HCT116 (cell line): ENCODE results near the gene CCDC195. TPM values are rescaled to one million over a fixed set of nuclear protein-coding genes. Genes with fewer than 3 reads are reported as not detected.

Source experiments
- ATAC-seq: fragments of 200-7000 bp; cut with Tn5 transposase; 2 replicates; pipeline ENCODE4 v1.9.1; 2020; ENCODE audit warnings: mild to moderate bottlenecking, moderate library complexity
- BruUV-seq: library from RNA; stranded (reverse); fragments of 400-500 nt; replicated peaks from 2 replicates; lab custom pipeline; 2021; lab: Mats Ljungman, UMichigan
- CTCF ChIA-PET: fragments of 300-600 bp; sonication (Branson Sonifier 250); formaldehyde crosslinking; loops from one replicate; lab custom pipeline; 2021; ENCODE audit warnings: antibody characterized with exemption; lab: Charles Lee
- POLR2A ChIA-PET: fragments of 300-600, 350-600 bp; sonication (Branson Sonifier 250); formaldehyde crosslinking; loops from one replicate; lab custom pipeline; 2021; ENCODE audit warnings: antibody characterized with exemption; lab: Charles Lee
- RAD21 ChIA-PET, 2 experiments: fragments of 300-600 bp; sonication (Branson Sonifier 250); formaldehyde crosslinking; loops; one replicate each; lab custom pipeline; 2023; ENCODE audit warnings: low total read pairs in 2 of 2; ENCODE audit not compliant: uncharacterized antibody in 2 of 2, unreplicated experiment in 2 of 2, low non-redundant PET in 1 of 2; lab: Charles Lee
- DNase-seq: peaks from one replicate; pipeline ENCODE4 v3.0.0-alpha.2; 2010; ENCODE audit warnings: low read depth, low spot score
- H2AFZ ChIP-seq: fragments of 200-600 bp; shearing (Covaris generic), sonication (generic); 2 replicates; pipeline ENCODE4 v1.6.1; 2017; ENCODE audit warnings: low read depth, mixed run types, mixed read lengths, antibody characterized with exemption, low read length; ENCODE audit not compliant: poor library complexity, severe bottlenecking
- H3K27ac ChIP-seq: 2 replicates; pipeline ENCODE4 v1.5.1; 2012; ENCODE audit warnings: low read depth, low read length
- H3K27me3 ChIP-seq: fragments of 200-600 bp; sonication (generic); 2 replicates; pipeline ENCODE4 v1.6.1; 2016; ENCODE audit warnings: mixed run types, low read length, mixed read lengths; ENCODE audit not compliant: insufficient read depth
- H3K36me3 ChIP-seq, 2 experiments: fragments of 200-500 bp in 1 of 2; fragments of 200-600 bp in 1 of 2; sonication (Bioruptor generic) in 1 of 2; sonication (generic) in 1 of 2; 2 replicates each; pipeline versions ENCODE4 v1.5.1 to v1.6.1; 2014 to 2016; ENCODE audit warnings: low read length in 2 of 2, inconsistent platforms in 1 of 2, mixed read lengths in 1 of 2, mixed run types in 1 of 2; ENCODE audit not compliant: insufficient read depth in 2 of 2, control insufficient read depth in 1 of 2
- H3K4me1 ChIP-seq, 2 experiments: fragments of 200-600 bp in 1 of 2; sonication (generic) in 1 of 2; 2 replicates each; pipeline versions ENCODE4 v1.5.1 to v1.6.1; 2012 to 2017; ENCODE audit warnings: low read length in 2 of 2, inconsistent platforms in 1 of 2, mild to moderate bottlenecking in 1 of 2, mixed read lengths in 1 of 2, mixed run types in 1 of 2, moderate library complexity in 1 of 2; ENCODE audit not compliant: insufficient read depth in 2 of 2, control insufficient read depth in 1 of 2
- H3K4me2 ChIP-seq: fragments of 200-600 bp; sonication (generic); 2 replicates; pipeline ENCODE4 v1.6.1; 2017; ENCODE audit warnings: mixed run types, low read length, mixed read lengths
- H3K4me3 ChIP-seq, 2 experiments: fragments of 200-600 bp in 1 of 2; sonication (generic) in 1 of 2; replicated peaks in 1 of 2; 2 replicates each; pipeline ENCODE4 v1.5.1; 2011 to 2016; ENCODE audit warnings: low read length in 2 of 2, control low read depth in 1 of 2, low read depth in 1 of 2, mild to moderate bottlenecking in 1 of 2, mixed read lengths in 1 of 2, mixed run types in 1 of 2
- H3K79me2 ChIP-seq: fragments of 200-600 bp; sonication (generic); 2 replicates; pipeline ENCODE4 v1.6.1; 2017; ENCODE audit warnings: mild to moderate bottlenecking, mixed run types, low read length, moderate library complexity, mixed read lengths; ENCODE audit not compliant: insufficient read depth
- H3K9ac ChIP-seq: fragments of 200-600 bp; sonication (generic); 2 replicates; pipeline ENCODE4 v1.6.1; 2016; ENCODE audit warnings: low read length, mixed read lengths
- H3K9me2 ChIP-seq: fragments of 200-600 bp; sonication (generic), shearing (Covaris generic); 2 replicates; pipeline ENCODE4 v1.6.1; 2017; ENCODE audit warnings: mixed run types, mild to moderate bottlenecking, moderate library complexity; ENCODE audit not compliant: insufficient read depth
- H3K9me3 ChIP-seq, 2 experiments: fragments of 200-500 bp in 1 of 2; fragments of 200-600 bp in 1 of 2; sonication (Bioruptor generic) in 1 of 2; sonication (generic) in 1 of 2; 2 replicates each; pipeline ENCODE4 v1.6.1; 2014 to 2017; ENCODE audit warnings: low read length in 2 of 2, mixed read lengths in 2 of 2, inconsistent platforms in 1 of 2, low read depth in 1 of 2, mild to moderate bottlenecking in 1 of 2, mixed run types in 1 of 2, moderate library complexity in 1 of 2; ENCODE audit not compliant: control insufficient read depth in 1 of 2, insufficient read depth in 1 of 2
- H4K20me1 ChIP-seq: fragments of 200-600 bp; sonication (generic), shearing (Covaris generic); 2 replicates; pipeline ENCODE4 v1.6.1; 2017; ENCODE audit warnings: mixed run types, mild to moderate bottlenecking, moderate library complexity; ENCODE audit not compliant: insufficient read depth
- EZH2phosphoT487 ChIP-seq: fragments of 200-600 bp; IDR thresholded peaks from 2 replicates; pipeline ENCODE4 v1.6.1; 2018; ENCODE audit warnings: antibody characterized with exemption, borderline replicate concordance
- FOSL1 ChIP-seq: IDR thresholded peaks from 2 replicates; pipeline ENCODE4 v1.6.1; 2012; ENCODE audit warnings: low read depth
- JUND ChIP-seq: IDR thresholded peaks from 2 replicates; pipeline ENCODE4 v1.6.1; 2012
- POLR2AphosphoS5 ChIP-seq: IDR thresholded peaks from 2 replicates; pipeline ENCODE4 v1.6.1; 2011; ENCODE audit warnings: mild to moderate bottlenecking, low read depth, low read length, moderate library complexity
- SIN3A ChIP-seq: IDR thresholded peaks from 2 replicates; pipeline ENCODE4 v1.6.1; 2012; ENCODE audit warnings: low read depth
- TCF7L2 ChIP-seq: IDR thresholded peaks from 2 replicates; pipeline ENCODE4 v1.7.0; 2011; ENCODE audit warnings: borderline replicate concordance, inconsistent platforms; ENCODE audit not compliant: insufficient read depth, insufficient read length; ENCODE audit errors: extremely low read depth
- YY1 ChIP-seq: IDR thresholded peaks from 2 replicates; pipeline ENCODE4 v1.6.1; 2011; ENCODE audit warnings: low read length, low read depth, moderate library complexity, mild to moderate bottlenecking; ENCODE audit not compliant: insufficient replicate concordance; ENCODE audit errors: extremely low read depth
- ZFX ChIP-seq: fragments of 450-650 bp; IDR thresholded peaks from 2 replicates; pipeline ENCODE4 v1.6.1; 2017
- ZNF274 ChIP-seq: fragments of 200-500 bp; sonication (Bioruptor generic); IDR thresholded peaks from 2 replicates; pipeline ENCODE4 v1.6.1; 2014; ENCODE audit warnings: mild to moderate bottlenecking, low read depth, low read length, inconsistent platforms
- intact Hi-C: fragments of 100-400 bp; cut with micrococcal nuclease; formaldehyde crosslinking; loops from 2 replicates; pipeline ENCODE4 v1.10.0; 2022
- total RNA-seq: library from RNA; stranded (reverse); gene quantifications from one replicate; pipeline ENCODE4 v1.2.1, GENCODE V29; 2021; ENCODE audit not compliant: unreplicated experiment
- TF ChIP-seq, protein P1 (sequence below), 3 experiments: fragments of 200-600 bp in 1 of 3; sonication (generic) in 1 of 3; IDR thresholded peaks in 2 of 3; conservative IDR thresholded peaks in 1 of 3; 2 replicates each; pipeline ENCODE4 v1.5.1; 2012 to 2017; ENCODE audit warnings: low read depth in 2 of 3, low read length in 2 of 3, antibody characterized with exemption in 1 of 3, borderline replicate concordance in 1 of 3, control low read depth in 1 of 3, mild to moderate bottlenecking in 1 of 3, mixed read lengths in 1 of 3, mixed run types in 1 of 3, moderate library complexity in 1 of 3; ENCODE audit not compliant: insufficient read depth in 1 of 3
- TF ChIP-seq, protein P2 (sequence below): IDR thresholded peaks from 2 replicates; pipeline ENCODE4 v1.6.1; 2012
- TF ChIP-seq, protein P3 (sequence below): IDR thresholded peaks from 2 replicates; pipeline ENCODE4 v1.6.1; 2012
- TF ChIP-seq, protein P4 (sequence below): IDR thresholded peaks from 2 replicates; pipeline ENCODE4 v1.6.1; 2012; ENCODE audit warnings: low read depth

CCDC195 gene
- total RNA-seq, 1 experiment from 2014 or later: not detected

DNA sequence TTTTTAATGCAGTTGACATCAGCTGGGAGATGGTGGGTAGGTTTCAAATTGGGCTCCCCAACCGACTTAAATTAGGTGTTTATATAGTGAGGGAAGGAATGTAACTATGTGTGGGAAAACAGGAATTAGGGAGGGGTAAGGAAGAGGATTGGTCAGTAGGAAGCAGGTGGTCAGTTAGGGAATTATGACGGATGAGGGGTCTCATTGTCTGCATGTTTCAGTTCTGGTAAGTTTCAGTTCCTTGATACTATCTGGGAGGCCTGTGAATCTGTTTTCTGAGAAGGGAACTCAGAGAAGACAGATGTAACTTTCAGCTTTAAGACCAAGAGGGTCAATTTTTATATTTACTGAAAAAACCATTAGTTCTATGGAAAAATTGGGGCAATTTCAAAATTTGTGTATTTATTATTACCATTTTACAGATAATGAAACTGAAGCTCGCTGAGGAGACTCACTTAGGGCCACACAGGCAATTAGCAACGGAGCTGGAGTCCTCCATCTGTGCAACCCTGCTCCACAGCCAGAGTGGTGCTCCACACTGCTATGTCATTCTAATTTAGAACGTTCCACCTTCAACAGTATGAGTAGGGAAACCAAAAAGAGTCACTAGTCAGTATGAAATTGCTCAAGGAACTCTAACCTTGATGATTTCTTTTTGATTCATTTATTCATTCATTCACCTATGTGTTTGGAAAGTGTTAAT is 36.0 kb upstream of the CCDC195 start:
- DNase-seq: no peak
- Histone ChIP-seq H3K4me3 (no peak overlapping the region), H3K79me2 (no peaks in the 10 kb centered on the region), H3K27ac (no peak overlapping the region), H2AFZ (no peak overlapping the region), H3K36me3 (no peaks in the 10 kb centered on the region), H3K4me2 (no peak overlapping the region), H3K4me1 (no peaks in the 10 kb centered on the region), H3K27me3 (no peaks in the 10 kb centered on the region), H3K9me3 (no peaks in the 10 kb centered on the region), H4K20me1 (no peaks in the 10 kb centered on the region), H3K9ac (no peak overlapping the region), H3K9me2 (no peaks in the 10 kb centered on the region)
- POLR2A ChIA-PET: no interaction called here
- no TSS peak for BruUV-seq
- intact Hi-C loops: no loop called here
- no peak for ATAC-seq
- RAD21 ChIA-PET: no interaction called here
- TF ChIP-seq, protein P1, sequence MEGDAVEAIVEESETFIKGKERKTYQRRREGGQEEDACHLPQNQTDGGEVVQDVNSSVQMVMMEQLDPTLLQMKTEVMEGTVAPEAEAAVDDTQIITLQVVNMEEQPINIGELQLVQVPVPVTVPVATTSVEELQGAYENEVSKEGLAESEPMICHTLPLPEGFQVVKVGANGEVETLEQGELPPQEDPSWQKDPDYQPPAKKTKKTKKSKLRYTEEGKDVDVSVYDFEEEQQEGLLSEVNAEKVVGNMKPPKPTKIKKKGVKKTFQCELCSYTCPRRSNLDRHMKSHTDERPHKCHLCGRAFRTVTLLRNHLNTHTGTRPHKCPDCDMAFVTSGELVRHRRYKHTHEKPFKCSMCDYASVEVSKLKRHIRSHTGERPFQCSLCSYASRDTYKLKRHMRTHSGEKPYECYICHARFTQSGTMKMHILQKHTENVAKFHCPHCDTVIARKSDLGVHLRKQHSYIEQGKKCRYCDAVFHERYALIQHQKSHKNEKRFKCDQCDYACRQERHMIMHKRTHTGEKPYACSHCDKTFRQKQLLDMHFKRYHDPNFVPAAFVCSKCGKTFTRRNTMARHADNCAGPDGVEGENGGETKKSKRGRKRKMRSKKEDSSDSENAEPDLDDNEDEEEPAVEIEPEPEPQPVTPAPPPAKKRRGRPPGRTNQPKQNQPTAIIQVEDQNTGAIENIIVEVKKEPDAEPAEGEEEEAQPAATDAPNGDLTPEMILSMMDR (IDR thresholded peaks at IDR 0.05 in 2 of 3, conservative IDR thresholded peaks at IDR 0.05 in 1 of 3; ENCODE audit: borderline replicate concordance in 1 of 3, insufficient read depth in 1 of 3, low read depth in 2 of 3, low read length in 2 of 3): no peak
- TF ChIP-seq, protein P2, sequence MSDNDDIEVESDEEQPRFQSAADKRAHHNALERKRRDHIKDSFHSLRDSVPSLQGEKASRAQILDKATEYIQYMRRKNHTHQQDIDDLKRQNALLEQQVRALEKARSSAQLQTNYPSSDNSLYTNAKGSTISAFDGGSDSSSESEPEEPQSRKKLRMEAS: no peak
- TF ChIP-seq TCF7L2: no peak
- TF ChIP-seq EZH2phosphoT487: no peak
- no peak for TF ChIP-seq YY1
- no peak for TF ChIP-seq ZNF274
- no peak for TF ChIP-seq FOSL1
- TF ChIP-seq, protein P3, sequence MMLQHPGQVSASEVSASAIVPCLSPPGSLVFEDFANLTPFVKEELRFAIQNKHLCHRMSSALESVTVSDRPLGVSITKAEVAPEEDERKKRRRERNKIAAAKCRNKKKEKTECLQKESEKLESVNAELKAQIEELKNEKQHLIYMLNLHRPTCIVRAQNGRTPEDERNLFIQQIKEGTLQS: no peak
- TF ChIP-seq SIN3A: no peak
- no peak for TF ChIP-seq POLR2AphosphoS5
- no peak for TF ChIP-seq ZFX
- TF ChIP-seq, protein P4, sequence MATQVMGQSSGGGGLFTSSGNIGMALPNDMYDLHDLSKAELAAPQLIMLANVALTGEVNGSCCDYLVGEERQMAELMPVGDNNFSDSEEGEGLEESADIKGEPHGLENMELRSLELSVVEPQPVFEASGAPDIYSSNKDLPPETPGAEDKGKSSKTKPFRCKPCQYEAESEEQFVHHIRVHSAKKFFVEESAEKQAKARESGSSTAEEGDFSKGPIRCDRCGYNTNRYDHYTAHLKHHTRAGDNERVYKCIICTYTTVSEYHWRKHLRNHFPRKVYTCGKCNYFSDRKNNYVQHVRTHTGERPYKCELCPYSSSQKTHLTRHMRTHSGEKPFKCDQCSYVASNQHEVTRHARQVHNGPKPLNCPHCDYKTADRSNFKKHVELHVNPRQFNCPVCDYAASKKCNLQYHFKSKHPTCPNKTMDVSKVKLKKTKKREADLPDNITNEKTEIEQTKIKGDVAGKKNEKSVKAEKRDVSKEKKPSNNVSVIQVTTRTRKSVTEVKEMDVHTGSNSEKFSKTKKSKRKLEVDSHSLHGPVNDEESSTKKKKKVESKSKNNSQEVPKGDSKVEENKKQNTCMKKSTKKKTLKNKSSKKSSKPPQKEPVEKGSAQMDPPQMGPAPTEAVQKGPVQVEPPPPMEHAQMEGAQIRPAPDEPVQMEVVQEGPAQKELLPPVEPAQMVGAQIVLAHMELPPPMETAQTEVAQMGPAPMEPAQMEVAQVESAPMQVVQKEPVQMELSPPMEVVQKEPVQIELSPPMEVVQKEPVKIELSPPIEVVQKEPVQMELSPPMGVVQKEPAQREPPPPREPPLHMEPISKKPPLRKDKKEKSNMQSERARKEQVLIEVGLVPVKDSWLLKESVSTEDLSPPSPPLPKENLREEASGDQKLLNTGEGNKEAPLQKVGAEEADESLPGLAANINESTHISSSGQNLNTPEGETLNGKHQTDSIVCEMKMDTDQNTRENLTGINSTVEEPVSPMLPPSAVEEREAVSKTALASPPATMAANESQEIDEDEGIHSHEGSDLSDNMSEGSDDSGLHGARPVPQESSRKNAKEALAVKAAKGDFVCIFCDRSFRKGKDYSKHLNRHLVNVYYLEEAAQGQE: no peak
- TF ChIP-seq JUND: no peak
- CTCF ChIA-PET: interaction anchor here (0.9 kb wide), 1 partner anchor 12 kb away, joined by 3 read pairs; no protein-coding TSS in a partner anchor
